ENCODE results near the gene METAP1. TPM values are rescaled to one million over a fixed set of nuclear protein-coding genes. Genes with fewer than 3 reads are reported as not detected.

The METAP1 gene
- total RNA-seq, 2 experiments from 2014 or later: 42.6 to 52.8 TPM

- no peak overlapping the region for H3K27ac ChIP-seq (ENCODE audit: low read depth, low read length, poor library complexity, severe bottlenecking)
- no peaks in the 10 kb centered on the region for H3K9me3 ChIP-seq (ENCODE audit: low read length)
- POLR2A ChIA-PET: interaction anchor here (0.7 kb wide), 2 partner anchors 16 to 414 kb away, joined by 4 to 5 read pairs; no protein-coding TSS in a partner anchor
- H3K9me2 ChIP-seq (ENCODE audit: insufficient read depth, low read length): no peaks in the 10 kb centered on the region
- CTCF ChIA-PET (ENCODE audit: unreplicated experiment): no interaction called here
- TF ChIP-seq CTCF (conservative IDR thresholded peaks at IDR 0.05; ENCODE audit: low read length) (no peak), EZH2phosphoT487 (IDR thresholded peaks at IDR 0.05; ENCODE audit: borderline replicate concordance, low read depth, low read length) (no peak)
- no peak overlapping the region for H3K4me2 ChIP-seq (ENCODE audit: low read length)
- intact Hi-C loops (cut with micrococcal nuclease; ENCODE audit: unreplicated experiment): no loop called here
- no TSS peak for BruUV-seq (replicated peaks)
- no peaks in the 10 kb centered on the region for H4K20me1 ChIP-seq (ENCODE audit: insufficient read depth, low read length)
- H2AFZ ChIP-seq (ENCODE audit: low read length): no peak overlapping the region
- H3K79me2 ChIP-seq (ENCODE audit: insufficient read depth, low read depth, low read length): no peaks in the 10 kb centered on the region
- DNase-seq (ENCODE audit: low spot score): no peak
- no peaks in the 10 kb centered on the region for H3K4me1 ChIP-seq (ENCODE audit: insufficient read depth, low read length, poor library complexity, severe bottlenecking)
- no peaks in the 10 kb centered on the region for H3K36me3 ChIP-seq (ENCODE audit: insufficient read depth, low read length)
- H3K4me3 ChIP-seq (ENCODE audit: low read depth, low read length, poor library complexity, severe bottlenecking): no peak overlapping the region
Observed at GRCh38 chr4:98950925-98951324, 44.6 kb upstream of the METAP1 start.

GRCh38 chr4:98951710-98952109 lies 43.8 kb upstream of the METAP1 start:
- H2AFZ ChIP-seq (ENCODE audit: low read length): no peak overlapping the region
- no peaks in the 10 kb centered on the region for H4K20me1 ChIP-seq (ENCODE audit: insufficient read depth, low read length)
- ChIA-PET CTCF (ENCODE audit: unreplicated experiment) (no interaction called here), POLR2A (interaction anchor here (0.7 kb wide), 3 partner anchors 15 to 1324 kb away, joined by 4 to 5 read pairs (median 4); no protein-coding TSS in a partner anchor)
- no peaks in the 10 kb centered on the region for H3K79me2 ChIP-seq (ENCODE audit: insufficient read depth, low read depth, low read length)
- TF ChIP-seq EZH2phosphoT487 (IDR thresholded peaks at IDR 0.05; ENCODE audit: borderline replicate concordance, low read depth, low read length): no peak
- no peak for TF ChIP-seq CTCF (conservative IDR thresholded peaks at IDR 0.05; ENCODE audit: low read length)
- H3K36me3 ChIP-seq (ENCODE audit: insufficient read depth, low read length): no peaks in the 10 kb centered on the region
- H3K4me1 ChIP-seq (ENCODE audit: insufficient read depth, low read length, poor library complexity, severe bottlenecking): no peaks in the 10 kb centered on the region
- DNase-seq (ENCODE audit: low spot score): no peak
- no peak overlapping the region for H3K4me2 ChIP-seq (ENCODE audit: low read length)
- H3K9me2 ChIP-seq (ENCODE audit: insufficient read depth, low read length): no peaks in the 10 kb centered on the region
- intact Hi-C loops (cut with micrococcal nuclease; ENCODE audit: unreplicated experiment): no loop called here
- no peak overlapping the region for H3K4me3 ChIP-seq (ENCODE audit: low read depth, low read length, poor library complexity, severe bottlenecking)
- H3K27ac ChIP-seq (ENCODE audit: low read depth, low read length, poor library complexity, severe bottlenecking): no peak overlapping the region
- BruUV-seq (replicated peaks): no TSS peak
- H3K9me3 ChIP-seq (ENCODE audit: low read length): no peaks in the 10 kb centered on the region

- no peak overlapping the region for H3K27ac ChIP-seq (ENCODE audit: low read depth, low read length, poor library complexity, severe bottlenecking)
- no peaks in the 10 kb centered on the region for H3K4me1 ChIP-seq (ENCODE audit: insufficient read depth, low read length, poor library complexity, severe bottlenecking)
- ChIA-PET CTCF (ENCODE audit: unreplicated experiment) (no interaction called here), POLR2A (interaction anchor here (1.2 kb wide), 1 partner anchor 11 kb away, joined by 3 read pairs; no protein-coding TSS in a partner anchor)
- H3K9me3 ChIP-seq (ENCODE audit: low read length): no peaks in the 10 kb centered on the region
- H3K4me3 ChIP-seq (ENCODE audit: low read depth, low read length, poor library complexity, severe bottlenecking): no peak overlapping the region
- no peaks in the 10 kb centered on the region for H3K79me2 ChIP-seq (ENCODE audit: insufficient read depth, low read depth, low read length)
- no peaks in the 10 kb centered on the region for H4K20me1 ChIP-seq (ENCODE audit: insufficient read depth, low read length)
- H3K4me2 ChIP-seq (ENCODE audit: low read length): no peak overlapping the region
- intact Hi-C loops (cut with micrococcal nuclease; ENCODE audit: unreplicated experiment): no loop called here
- no peak for DNase-seq (ENCODE audit: low spot score)
- no peak overlapping the region for H2AFZ ChIP-seq (ENCODE audit: low read length)
- BruUV-seq (replicated peaks): no TSS peak
- H3K36me3 ChIP-seq (ENCODE audit: insufficient read depth, low read length): no peaks in the 10 kb centered on the region
- no peak for TF ChIP-seq CTCF (conservative IDR thresholded peaks at IDR 0.05; ENCODE audit: low read length)
- TF ChIP-seq EZH2phosphoT487 (IDR thresholded peaks at IDR 0.05; ENCODE audit: borderline replicate concordance, low read depth, low read length): no peak
- no peaks in the 10 kb centered on the region for H3K9me2 ChIP-seq (ENCODE audit: insufficient read depth, low read length)
Observed at GRCh38 chr4:98955229-98955628, 40.3 kb upstream of the METAP1 start.

All from OCI-LY7 (cell line).